ENCODE results near the gene DLGAP1. TPM values are rescaled to one million over a fixed set of nuclear protein-coding genes. Genes with fewer than 3 reads are reported as not detected.

DLGAP1 gene
- total RNA-seq, 1 experiment from 2014 or later: not detected

GRCh38 chr18:4358618-4359017, 96.5 kb downstream of the DLGAP1 start:
- Mint-ChIP-seq H3K4me1 (ENCODE audit: insufficient read depth, unreplicated experiment) (no peaks in the 10 kb centered on the region), H3K36me3 (ENCODE audit: insufficient read depth, unreplicated experiment) (no peaks in the 10 kb centered on the region), H3K27ac (ENCODE audit: low read depth, unreplicated experiment) (no peak overlapping the region), H3K9me3 (ENCODE audit: unreplicated experiment) (no peaks in the 10 kb centered on the region), H3K4me3 (ENCODE audit: unreplicated experiment) (no peak overlapping the region), H3K27me3 (ENCODE audit: insufficient read depth, unreplicated experiment) (peaks cover 31% of the 10 kb centered on the region)
- no peak for TF ChIP-seq CTCF (IDR thresholded peaks at IDR 0.05; ENCODE audit: unreplicated experiment)
- BruUV-seq (replicated peaks): no TSS peak
- ChIA-PET CTCF (no interaction called here), POLR2A (no interaction called here)
- intact Hi-C loops (cut with micrococcal nuclease): no loop called here
- DNase-seq (ENCODE audit: unreplicated experiment): no peak

- Mint-ChIP-seq H3K4me1 (ENCODE audit: insufficient read depth, unreplicated experiment) (no peaks in the 10 kb centered on the region), H3K27me3 (ENCODE audit: insufficient read depth, unreplicated experiment) (peaks cover 42% of the 10 kb centered on the region), H3K9me3 (ENCODE audit: unreplicated experiment) (no peaks in the 10 kb centered on the region), H3K4me3 (ENCODE audit: unreplicated experiment) (no peak overlapping the region), H3K36me3 (ENCODE audit: insufficient read depth, unreplicated experiment) (no peaks in the 10 kb centered on the region), H3K27ac (ENCODE audit: low read depth, unreplicated experiment) (no peak overlapping the region)
- ChIA-PET POLR2A (no interaction called here), CTCF (no interaction called here)
- TF ChIP-seq CTCF (IDR thresholded peaks at IDR 0.05; ENCODE audit: unreplicated experiment): no peak
- DNase-seq (ENCODE audit: unreplicated experiment): no peak
- intact Hi-C loops (cut with micrococcal nuclease): no loop called here
- BruUV-seq (replicated peaks): no TSS peak
Observed at GRCh38 chr18:4357579-4357978, 97.5 kb downstream of the DLGAP1 start.

GRCh38 chr18:4356929-4357328, 98.2 kb downstream of the DLGAP1 start:
- BruUV-seq (replicated peaks): no TSS peak
- TF ChIP-seq CTCF (IDR thresholded peaks at IDR 0.05; ENCODE audit: unreplicated experiment): no peak
- Mint-ChIP-seq H3K9me3 (ENCODE audit: unreplicated experiment) (no peaks in the 10 kb centered on the region), H3K27ac (ENCODE audit: low read depth, unreplicated experiment) (no peak overlapping the region), H3K36me3 (ENCODE audit: insufficient read depth, unreplicated experiment) (no peaks in the 10 kb centered on the region), H3K4me3 (ENCODE audit: unreplicated experiment) (no peak overlapping the region), H3K27me3 (ENCODE audit: insufficient read depth, unreplicated experiment) (peaks cover 48% of the 10 kb centered on the region), H3K4me1 (ENCODE audit: insufficient read depth, unreplicated experiment) (peaks cover 6% of the 10 kb centered on the region)
- POLR2A ChIA-PET: no interaction called here
- intact Hi-C loops (cut with micrococcal nuclease): no loop called here
- CTCF ChIA-PET: no interaction called here
- DNase-seq (ENCODE audit: unreplicated experiment): no peak

GRCh38 chr18:4353853-4354418, 101.2 kb downstream of the DLGAP1 start:
- BruUV-seq (replicated peaks): no TSS peak
- no peak for DNase-seq (ENCODE audit: unreplicated experiment)
- no peaks in the 10 kb centered on the region for H3K9me3 Mint-ChIP-seq (ENCODE audit: unreplicated experiment)
- no peak for TF ChIP-seq CTCF (IDR thresholded peaks at IDR 0.05; ENCODE audit: unreplicated experiment)
- ChIA-PET POLR2A (no interaction called here), CTCF (no interaction called here)
- H3K27me3 Mint-ChIP-seq (ENCODE audit: insufficient read depth, unreplicated experiment): peaks cover 58% of the 10 kb centered on the region
- H3K4me3 Mint-ChIP-seq (ENCODE audit: unreplicated experiment): no peak overlapping the region
- no peaks in the 10 kb centered on the region for H3K36me3 Mint-ChIP-seq (ENCODE audit: insufficient read depth, unreplicated experiment)
- H3K4me1 Mint-ChIP-seq (ENCODE audit: insufficient read depth, unreplicated experiment): peaks cover 7% of the 10 kb centered on the region
- no peak overlapping the region for H3K27ac Mint-ChIP-seq (ENCODE audit: low read depth, unreplicated experiment)
- intact Hi-C loops (cut with micrococcal nuclease): no loop called here
